Memory B cell (primary cell): ENCODE data around the gene MYH10.

Experiments
- ATAC-seq: fragments of 150-1000 bp; cut with Tn5 transposase; 2 replicates; pipeline ENCODE4 v1.10.0; 2021; ENCODE audit warnings: low read depth, mild to moderate bottlenecking, moderate library complexity
- DNase-seq, 2 donors: peaks; one replicate each; pipeline ENCODE4 v3.0.0; 2022; ENCODE audit warnings: low spot score in 2 of 2
- H3K27ac Mint-ChIP-seq: one replicate; pipeline ENCODE4 v1.8.0; 2022; ENCODE audit warnings: mild to moderate bottlenecking, moderate library complexity, mixed read lengths
- H3K27me3 Mint-ChIP-seq: one replicate; pipeline ENCODE4 v1.8.0; 2022; ENCODE audit warnings: mixed read lengths
- H3K36me3 Mint-ChIP-seq: one replicate; pipeline ENCODE4 v1.8.0; 2022; ENCODE audit warnings: mild to moderate bottlenecking, mixed read lengths
- H3K4me1 Mint-ChIP-seq: one replicate; pipeline ENCODE4 v1.8.0; 2022; ENCODE audit warnings: mixed read lengths
- H3K4me3 Mint-ChIP-seq: one replicate; pipeline ENCODE4 v1.8.0; 2022; ENCODE audit warnings: mild to moderate bottlenecking, moderate library complexity, mixed read lengths
- H3K9me3 Mint-ChIP-seq: one replicate; pipeline ENCODE4 v1.8.0; 2022; ENCODE audit warnings: mixed read lengths

MYH10 gene

GRCh38 chr17:8609910-8610309, 20.6 kb downstream of the MYH10 start:
- peaks cover 2% of the 10 kb centered on the region for H3K36me3 Mint-ChIP-seq
- H3K4me1 Mint-ChIP-seq: no peaks in the 10 kb centered on the region
- ATAC-seq (no peak), DNase-seq (no peak)
- H3K9me3 Mint-ChIP-seq: peaks cover 6% of the 10 kb centered on the region
- no peak overlapping the region for H3K27ac Mint-ChIP-seq
- peaks cover 9% of the 10 kb centered on the region for H3K27me3 Mint-ChIP-seq
- H3K4me3 Mint-ChIP-seq: no peak overlapping the region

- Mint-ChIP-seq H3K36me3 (peaks cover 2% of the 10 kb centered on the region), H3K27ac (no peak overlapping the region), H3K4me3 (no peak overlapping the region), H3K4me1 (no peaks in the 10 kb centered on the region), H3K9me3 (peaks cover 6% of the 10 kb centered on the region), H3K27me3 (peaks cover 9% of the 10 kb centered on the region)
- DNase-seq (no peak), ATAC-seq (no peak)
Observed at GRCh38 chr17:8608001-8608400, 22.5 kb downstream of the MYH10 start.

- DNase-seq: no peak
Observed at GRCh38 chr17:8606401-8606800, 24.1 kb downstream of the MYH10 start.

GRCh38 chr17:8602679-8603078, 27.8 kb downstream of the MYH10 start:
- no peak for ATAC-seq
- H3K4me1 Mint-ChIP-seq: no peaks in the 10 kb centered on the region
- H3K9me3 Mint-ChIP-seq: no peaks in the 10 kb centered on the region
- no peak for DNase-seq
- H3K27ac Mint-ChIP-seq: no peak overlapping the region
- no peak overlapping the region for H3K4me3 Mint-ChIP-seq
- no peaks in the 10 kb centered on the region for H3K36me3 Mint-ChIP-seq
- peaks cover 1% of the 10 kb centered on the region for H3K27me3 Mint-ChIP-seq

More at GRCh38 chr17:8606401-8606800, 24.1 kb downstream of the MYH10 start:
- no peak for ATAC-seq
- Mint-ChIP-seq H3K27me3 (peaks cover 7% of the 10 kb centered on the region), H3K4me3 (no peak overlapping the region), H3K9me3 (peaks cover 6% of the 10 kb centered on the region), H3K4me1 (no peaks in the 10 kb centered on the region), H3K27ac (no peak overlapping the region), H3K36me3 (peaks cover 2% of the 10 kb centered on the region)

GRCh38 chr17:8599351-8600011, 31.0 kb downstream of the MYH10 start:
- no peaks in the 10 kb centered on the region for H3K9me3 Mint-ChIP-seq
- DNase-seq: no peak
- no peak overlapping the region for H3K27ac Mint-ChIP-seq
- H3K36me3 Mint-ChIP-seq: no peaks in the 10 kb centered on the region
- H3K4me3 Mint-ChIP-seq: no peak overlapping the region
- peaks cover 2% of the 10 kb centered on the region for H3K27me3 Mint-ChIP-seq
- no peak for ATAC-seq
- H3K4me1 Mint-ChIP-seq: no peaks in the 10 kb centered on the region

GRCh38 chr17:8598913-8599312, 31.6 kb downstream of the MYH10 start:
- Mint-ChIP-seq H3K4me1 (no peaks in the 10 kb centered on the region), H3K27ac (no peak overlapping the region), H3K36me3 (no peaks in the 10 kb centered on the region), H3K27me3 (peaks cover 2% of the 10 kb centered on the region), H3K9me3 (no peaks in the 10 kb centered on the region), H3K4me3 (no peak overlapping the region)
- ATAC-seq (no peak), DNase-seq (no peak)

- no peaks in the 10 kb centered on the region for H3K36me3 Mint-ChIP-seq
- H3K27ac Mint-ChIP-seq: no peak overlapping the region
- ATAC-seq (no peak), DNase-seq (no peak)
- H3K9me3 Mint-ChIP-seq: peaks cover 2% of the 10 kb centered on the region
- H3K4me1 Mint-ChIP-seq: no peaks in the 10 kb centered on the region
- peaks cover 4% of the 10 kb centered on the region for H3K27me3 Mint-ChIP-seq
- H3K4me3 Mint-ChIP-seq: no peak overlapping the region
Observed at GRCh38 chr17:8593830-8594229, 36.7 kb downstream of the MYH10 start.

- no peak overlapping the region for H3K4me3 Mint-ChIP-seq
- H3K27ac Mint-ChIP-seq: no peak overlapping the region
- H3K27me3 Mint-ChIP-seq: peaks cover 6% of the 10 kb centered on the region
- DNase-seq (no peak), ATAC-seq (no peak)
- H3K4me1 Mint-ChIP-seq: no peaks in the 10 kb centered on the region
- H3K9me3 Mint-ChIP-seq: peaks cover 2% of the 10 kb centered on the region
- H3K36me3 Mint-ChIP-seq: no peaks in the 10 kb centered on the region
Observed at GRCh38 chr17:8593276-8593675, 37.2 kb downstream of the MYH10 start.

- Mint-ChIP-seq H3K4me1 (no peaks in the 10 kb centered on the region), H3K36me3 (peaks cover 2% of the 10 kb centered on the region), H3K27ac (no peak overlapping the region), H3K27me3 (peaks cover 14% of the 10 kb centered on the region), H3K4me3 (no peak overlapping the region), H3K9me3 (peaks cover 3% of the 10 kb centered on the region)
- DNase-seq: no peak
- no peak for ATAC-seq
Observed at GRCh38 chr17:8588877-8589554, 41.5 kb downstream of the MYH10 start.

- H3K36me3 Mint-ChIP-seq: peaks cover 2% of the 10 kb centered on the region
- ATAC-seq: no peak
- no peak overlapping the region for H3K27ac Mint-ChIP-seq
- no peak for DNase-seq
- H3K27me3 Mint-ChIP-seq: peaks cover 14% of the 10 kb centered on the region
- H3K9me3 Mint-ChIP-seq: peaks cover 1% of the 10 kb centered on the region
- H3K4me1 Mint-ChIP-seq: no peaks in the 10 kb centered on the region
- no peak overlapping the region for H3K4me3 Mint-ChIP-seq
Observed at GRCh38 chr17:8586766-8587165, 43.8 kb downstream of the MYH10 start.

GRCh38 chr17:8585911-8586310, 44.6 kb downstream of the MYH10 start:
- Mint-ChIP-seq H3K27me3 (peaks cover 14% of the 10 kb centered on the region), H3K9me3 (peaks cover 1% of the 10 kb centered on the region), H3K36me3 (peaks cover 2% of the 10 kb centered on the region), H3K4me1 (no peaks in the 10 kb centered on the region), H3K4me3 (no peak overlapping the region), H3K27ac (no peak overlapping the region)
- ATAC-seq (no peak), DNase-seq (no peak)

GRCh38 chr17:8583954-8584353, 46.6 kb downstream of the MYH10 start:
- H3K9me3 Mint-ChIP-seq: peaks cover 1% of the 10 kb centered on the region
- ATAC-seq: no peak

GRCh38 chr17:8580952-8581658, 49.4 kb downstream of the MYH10 start:
- H3K4me3 Mint-ChIP-seq: no peak overlapping the region
- H3K27me3 Mint-ChIP-seq: no peaks in the 10 kb centered on the region
- no peak overlapping the region for H3K27ac Mint-ChIP-seq
- H3K9me3 Mint-ChIP-seq: no peaks in the 10 kb centered on the region
- DNase-seq: no peak
- no peaks in the 10 kb centered on the region for H3K36me3 Mint-ChIP-seq
- H3K4me1 Mint-ChIP-seq: no peaks in the 10 kb centered on the region
- no peak for ATAC-seq

More at GRCh38 chr17:8583954-8584353, 46.6 kb downstream of the MYH10 start:
- no peaks in the 10 kb centered on the region for H3K4me1 Mint-ChIP-seq
- peaks cover 11% of the 10 kb centered on the region for H3K27me3 Mint-ChIP-seq
- DNase-seq: no peak
- H3K4me3 Mint-ChIP-seq: no peak overlapping the region
- H3K36me3 Mint-ChIP-seq: peaks cover 2% of the 10 kb centered on the region
- no peak overlapping the region for H3K27ac Mint-ChIP-seq

- no peaks in the 10 kb centered on the region for H3K36me3 Mint-ChIP-seq
- ATAC-seq (no peak), DNase-seq (no peak)
- no peaks in the 10 kb centered on the region for H3K4me1 Mint-ChIP-seq
- H3K27me3 Mint-ChIP-seq: no peaks in the 10 kb centered on the region
- no peak overlapping the region for H3K4me3 Mint-ChIP-seq
- H3K9me3 Mint-ChIP-seq: no peaks in the 10 kb centered on the region
- no peak overlapping the region for H3K27ac Mint-ChIP-seq
Observed at GRCh38 chr17:8577868-8578267, 52.7 kb downstream of the MYH10 start.
